HepG2 (cell line): ENCODE data around the gene KIF20A. TPM values are rescaled to one million over a fixed set of nuclear protein-coding genes. Genes with fewer than 3 reads are reported as not detected.

ENCODE experiments used
- ATAC-seq: fragments of 200-7000 bp; cut with Tn5 transposase; 3 replicates; pipeline ENCODE4 v1.9.1; 2020; ENCODE audit warnings: mild to moderate bottlenecking, moderate library complexity
- BruUV-seq: library from RNA; stranded (reverse); fragments of 400-500 nt; replicated peaks from 2 replicates; lab custom pipeline; 2021; lab: Mats Ljungman, UMichigan
- CTCF ChIA-PET: fragments of 300-600 bp; formaldehyde crosslinking; extraction: SDS; loops from one replicate; lab custom pipeline; 2021; ENCODE audit warnings: low total read pairs, inconsistent platforms, low intra/inter-chr PET ratio; lab: Yijun Ruan, JAX
- POLR2A ChIA-PET: fragments of 350-600 bp; sonication (Branson Sonifier 250); formaldehyde crosslinking; loops from one replicate; lab custom pipeline; 2020; ENCODE audit warnings: antibody characterized with exemption, inconsistent platforms; lab: Yijun Ruan, JAX
- DNase-seq: peaks from one replicate; pipeline ENCODE4 v3.0.0-alpha.2; 2015; ENCODE audit warnings: low spot score
- FAIRE-seq: peaks from 3 replicates; lab custom pipeline; 2011; peaks lifted over from hg19 to GRCh38; lab: Jason Lieb, UNC
- H2AFZ ChIP-seq: one replicate; pipeline ENCODE4 v1.6.1; 2011; ENCODE audit warnings: low read length, inconsistent platforms
- H3K27ac ChIP-seq: fragments of 300-600 bp; 3 replicates; pipeline ENCODE4 v1.8.0; 2011; ENCODE audit warnings: mixed run types, mild to moderate bottlenecking, mixed read lengths, low read length, inconsistent platforms; ENCODE audit not compliant: insufficient read depth; ENCODE audit errors: extremely low read length
- H3K27me3 ChIP-seq, 2 experiments: fragments of 200-600 bp in 1 of 2; 2 replicates in 1 of 2; 3 replicates in 1 of 2; pipeline versions ENCODE4 v1.6.0 to v1.8.0; 2011; ENCODE audit warnings: low read length in 2 of 2, mild to moderate bottlenecking in 2 of 2, moderate library complexity in 2 of 2, inconsistent platforms in 1 of 2; ENCODE audit not compliant: insufficient read depth in 2 of 2, control insufficient read depth in 1 of 2
- H3K36me3 ChIP-seq, 2 experiments: fragments of 200-600 bp in 1 of 2; replicated peaks in 1 of 2; 2 replicates in 1 of 2; 3 replicates in 1 of 2; pipeline versions ENCODE4 v1.5.1 to v1.8.0; 2011; ENCODE audit warnings: low read length in 2 of 2, inconsistent platforms in 1 of 2; ENCODE audit not compliant: insufficient read depth in 2 of 2, control insufficient read depth in 1 of 2
- H3K4me1 ChIP-seq: 2 replicates; pipeline ENCODE4 v1.5.1; 2012; ENCODE audit warnings: low read length, inconsistent platforms; ENCODE audit not compliant: insufficient read depth
- H3K4me2 ChIP-seq: 2 replicates; pipeline ENCODE4 v1.6.0; 2011; ENCODE audit warnings: low read depth, low read length, inconsistent platforms
- H3K4me3 ChIP-seq, 3 experiments: fragments of 200-600 bp in 1 of 3; sonication (generic), shearing (Covaris generic) in 1 of 3; replicated peaks in 1 of 3; 2 replicates each; pipeline ENCODE4 v1.5.1; 2011 to 2016; ENCODE audit warnings: low read length in 3 of 3, inconsistent platforms in 2 of 3, low read depth in 2 of 3, mild to moderate bottlenecking in 2 of 3, control low read depth in 1 of 3, mixed read lengths in 1 of 3; ENCODE audit not compliant: insufficient read depth in 1 of 3
- H3K79me2 ChIP-seq: one replicate; pipeline ENCODE4 v1.6.1; 2011; ENCODE audit warnings: low read length, inconsistent platforms; ENCODE audit not compliant: insufficient read depth
- H3K9ac ChIP-seq: 2 replicates; pipeline ENCODE4 v1.6.0; 2011; ENCODE audit warnings: mild to moderate bottlenecking, low read depth, low read length, inconsistent platforms; ENCODE audit not compliant: insufficient read depth
- H3K9me3 ChIP-seq: 2 replicates; pipeline ENCODE4 v1.5.1; 2012; ENCODE audit warnings: mild to moderate bottlenecking, low read length
- H4K20me1 ChIP-seq: 2 replicates; pipeline ENCODE4 v1.6.0; 2011; ENCODE audit warnings: inconsistent platforms, mild to moderate bottlenecking, low read length, moderate library complexity; ENCODE audit not compliant: insufficient read depth
- ARID4A ChIP-seq: sonication (generic); formaldehyde crosslinking; IDR thresholded peaks from 2 replicates; pipeline ENCODE4 v1.5.0; 2020; ENCODE audit warnings: mild to moderate bottlenecking, missing genetic modification reagents, borderline replicate concordance
- CCDC6 ChIP-seq: sonication (generic); formaldehyde crosslinking; IDR thresholded peaks from 2 replicates; pipeline ENCODE4 v1.8.1; 2022; ENCODE audit warnings: mild to moderate bottlenecking, missing genetic modification reagents, moderate library complexity
- CHCHD3 ChIP-seq: sonication (generic); formaldehyde crosslinking; IDR thresholded peaks from 2 replicates; pipeline ENCODE4 v1.8.0; 2022; ENCODE audit warnings: mild to moderate bottlenecking, missing genetic modification reagents, moderate library complexity
- TFDP1 ChIP-seq: IDR thresholded peaks from 2 replicates; pipeline ENCODE4 v1.6.1; 2016; ENCODE audit warnings: missing compliant biosample characterization, missing genetic modification reagents, borderline replicate concordance
- THAP7 ChIP-seq: sonication (generic); formaldehyde crosslinking; IDR thresholded peaks from 2 replicates; pipeline ENCODE4 v1.8.1; 2023; ENCODE audit warnings: mild to moderate bottlenecking, missing genetic modification reagents
- ZBTB40 ChIP-seq, 2 experiments: fragments of 450-650 bp in 1 of 2; sonication (generic) in 1 of 2; formaldehyde crosslinking in 1 of 2; IDR thresholded peaks; 2 replicates each; pipeline versions ENCODE4 v1.6.1 to v1.8.0; 2016 to 2022; ENCODE audit warnings: antibody characterized with exemption in 1 of 2, mild to moderate bottlenecking in 1 of 2, missing genetic modification reagents in 1 of 2
- ZNF670 ChIP-seq: sonication (generic); formaldehyde crosslinking; IDR thresholded peaks from 2 replicates; pipeline ENCODE4 v1.8.0; 2022; ENCODE audit warnings: mild to moderate bottlenecking, missing genetic modification reagents, borderline replicate concordance
- WGBS: methylation state at CpG from one replicate; pipeline ENCODE4 v1.1.6; 2017; ENCODE audit warnings: low lambda C conversion rate; 5-methylcytosine and 5-hydroxymethylcytosine counted together
- in situ Hi-C: cut with HindIII; loops from 2 replicates; pipeline ENCODE4 v1.10.0; 2017; ENCODE audit warnings: low pct_unique_long_range_greater_than_20kb; ENCODE audit not compliant: extremely low pct_ligation_motif_present
- intact Hi-C: fragments of 100-400 bp; cut with micrococcal nuclease; formaldehyde crosslinking; loops from one replicate; pipeline ENCODE4 v1.10.0; 2022; ENCODE audit not compliant: unreplicated experiment
- polyA plus RNA-seq, 8 experiments: library from polyadenylated mRNA; depleted of rRNA in 3 of 8; stranded (reverse) in 7 of 8; unstranded in 1 of 8; fragments of >200 nt; fragmentation: Illumina TruSeq in 4 of 8; extraction: Trizol in 4 of 8; gene quantifications; 2 replicates each; pipeline versions ENCODE4 v1.2.1 to v1.2.3, GENCODE V29; 2011 to 2016; ENCODE audit warnings: low read depth in 4 of 8, missing spikeins in 1 of 8, mixed read lengths in 1 of 8; ENCODE audit not compliant: insufficient read depth in 1 of 8
- total RNA-seq, 5 experiments: library from RNA; depleted of rRNA; stranded (reverse); fragments of >200 nt; fragmentation: Illumina TruSeq; extraction: Trizol; gene quantifications; 2 replicates each; pipeline ENCODE4 v1.2.3, GENCODE V29; 2016; ENCODE audit warnings: low read depth in 1 of 5

The KIF20A gene
- total and polyA plus RNA-seq, 2 of the 13 experiments (the other 11 are each of a cell fraction or from before 2014, with no cell fraction given) = 17.1 to 66.8 TPM

DNA sequence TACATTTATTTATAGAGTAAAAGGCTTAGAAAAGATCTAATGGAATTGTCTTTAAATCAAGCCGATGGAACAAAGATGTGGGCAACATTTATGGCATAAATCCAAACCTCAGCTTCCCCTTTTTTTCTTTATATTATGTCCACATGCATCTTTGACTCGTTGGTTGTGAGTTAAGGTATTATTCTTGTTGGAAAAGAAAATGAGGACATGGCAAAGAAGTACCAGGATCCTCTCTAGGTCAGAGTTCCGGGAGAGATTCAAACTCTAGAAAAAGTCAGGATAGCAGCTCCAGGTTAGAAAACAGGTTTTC lies 39.2 kb upstream of the KIF20A start:
- Histone ChIP-seq H3K4me1 (no peaks in the 10 kb centered on the region), H3K79me2 (no peaks in the 10 kb centered on the region), H3K36me3 (no peaks in the 10 kb centered on the region), H4K20me1 (no peaks in the 10 kb centered on the region), H3K27ac (no peak overlapping the region), H3K4me3 (no peak overlapping the region), H3K9ac (no peak overlapping the region), H3K9me3 (no peaks in the 10 kb centered on the region), H3K4me2 (no peak overlapping the region), H2AFZ (no peak overlapping the region), H3K27me3 (no peaks in the 10 kb centered on the region)
- CTCF ChIA-PET = no interaction called here
- in situ Hi-C loops = no loop called here
- no peak for FAIRE-seq
- ATAC-seq = no peak
- WGBS = 63% methylated on average over 3 of the region's 3 CpGs
- POLR2A ChIA-PET = no interaction called here
- intact Hi-C loops = no loop called here
- DNase-seq = no peak
- no TSS peak for BruUV-seq
- TF ChIP-seq CHCHD3 (CRISPR knock-in tag) (no peak), TFDP1 (CRISPR knock-in tag) (no peak), ZBTB40 (IDR thresholded peaks at IDR 0.05) (no peak), ZBTB40 (CRISPR knock-in tag; IDR thresholded peaks at IDR 0.05) (no peak), THAP7 (CRISPR knock-in tag) (no peak), ZNF670 (CRISPR knock-in tag) (no peak), CCDC6 (CRISPR knock-in tag) (no peak), ARID4A (CRISPR knock-in tag) (no peak)
